Liver (tissue), 9 donors: ENCODE data around the gene TSSK2. TPM values are rescaled to one million over a fixed set of nuclear protein-coding genes. Genes with fewer than 3 reads are reported as not detected.
A peak's percentile ranks its signal among the peaks of the same experiment; 100 is the strongest.

ENCODE experiments used
- DNase-seq: peaks from one replicate; pipeline ENCODE4 v3.0.0-alpha.2; 2017; ENCODE audit warnings: low spot score
- H3K27ac ChIP-seq, 2 donors: one replicate each; pipeline ENCODE4 v1.7.0; 2013; ENCODE audit warnings: inconsistent platforms in 2 of 2, low read length in 2 of 2, control low read depth in 1 of 2, low read depth in 1 of 2, mild to moderate bottlenecking in 1 of 2
- H3K27me3 ChIP-seq, 4 donors: one replicate each; pipeline versions ENCODE4 v1.6.1 to v1.7.0; 2013; ENCODE audit warnings: low read length in 3 of 4, inconsistent platforms in 1 of 4, mild to moderate bottlenecking in 1 of 4, moderate library complexity in 1 of 4; ENCODE audit not compliant: control insufficient read depth in 4 of 4, insufficient read depth in 4 of 4
- H3K36me3 ChIP-seq, 4 donors: one replicate each; pipeline versions ENCODE4 v1.6.1 to v1.7.0; 2013; ENCODE audit warnings: low read length in 3 of 4, mild to moderate bottlenecking in 3 of 4, low read depth in 1 of 4, moderate library complexity in 1 of 4; ENCODE audit not compliant: control insufficient read depth in 4 of 4, insufficient read depth in 3 of 4
- H3K4me1 ChIP-seq, 4 donors: one replicate each; pipeline versions ENCODE4 v1.6.1 to v1.7.0; 2013; ENCODE audit warnings: low read length in 3 of 4, mild to moderate bottlenecking in 3 of 4, moderate library complexity in 1 of 4; ENCODE audit not compliant: control insufficient read depth in 4 of 4, insufficient read depth in 4 of 4
- H3K4me3 ChIP-seq, 3 donors: one replicate each; pipeline versions ENCODE4 v1.6.1 to v1.7.0; 2013; ENCODE audit warnings: low read length in 3 of 3, control low read depth in 1 of 3, low read depth in 1 of 3, mild to moderate bottlenecking in 1 of 3
- H3K9ac ChIP-seq, 2 donors: one replicate each; pipeline ENCODE4 v1.7.0; 2013; ENCODE audit warnings: low read length in 2 of 2, mild to moderate bottlenecking in 2 of 2, moderate library complexity in 2 of 2, control low read depth in 1 of 2, low read depth in 1 of 2
- H3K9me3 ChIP-seq, 4 donors: one replicate each; pipeline versions ENCODE4 v1.6.1 to v1.7.0; 2013; ENCODE audit warnings: low read length in 3 of 4; ENCODE audit not compliant: control insufficient read depth in 4 of 4
- ATF3 ChIP-seq: IDR thresholded peaks from 2 replicates; pipeline ENCODE4 v1.6.1; 2016; ENCODE audit warnings: antibody characterized with exemption
- CTCF ChIP-seq: fragments of 150-350 bp; IDR thresholded peaks from 2 replicates; pipeline ENCODE4 v1.5.1; 2017; ENCODE audit warnings: improper control_type of control experiment, low read depth, low read length; ENCODE audit not compliant: missing input control
- EGR1 ChIP-seq, 2 donors: IDR thresholded peaks; 2 replicates each; pipeline ENCODE4 v1.6.1; 2016 to 2018; ENCODE audit warnings: antibody characterized with exemption in 2 of 2, low read depth in 2 of 2
- FOXA1 ChIP-seq: IDR thresholded peaks from 2 replicates; pipeline ENCODE4 v1.6.1; 2016; ENCODE audit warnings: antibody characterized with exemption
- FOXA2 ChIP-seq: IDR thresholded peaks from 2 replicates; pipeline ENCODE4 v1.6.1; 2016; ENCODE audit warnings: antibody characterized with exemption
- GABPA ChIP-seq, 2 donors: IDR thresholded peaks in 1 of 2; conservative IDR thresholded peaks in 1 of 2; 2 replicates each; pipeline ENCODE4 v1.6.1; 2016; ENCODE audit warnings: antibody characterized with exemption in 2 of 2, mild to moderate bottlenecking in 1 of 2, moderate library complexity in 1 of 2
- HNF4A ChIP-seq, 2 donors: conservative IDR thresholded peaks; 2 replicates each; pipeline ENCODE4 v1.6.1; 2016; ENCODE audit warnings: antibody characterized with exemption in 2 of 2, mild to moderate bottlenecking in 2 of 2
- HNF4G ChIP-seq: IDR thresholded peaks from 2 replicates; pipeline ENCODE4 v1.6.1; 2016; ENCODE audit warnings: antibody characterized with exemption
- JUND ChIP-seq, 2 donors: IDR thresholded peaks; 2 replicates each; pipeline ENCODE4 v1.6.1; 2016; ENCODE audit warnings: antibody characterized with exemption in 2 of 2
- MAX ChIP-seq: IDR thresholded peaks from 2 replicates; pipeline ENCODE4 v1.6.1; 2016; ENCODE audit warnings: antibody characterized with exemption
- NR2F2 ChIP-seq: IDR thresholded peaks from 2 replicates; pipeline ENCODE4 v1.6.1; 2016; ENCODE audit warnings: antibody characterized with exemption
- RAD21 ChIP-seq, 2 donors: IDR thresholded peaks; 2 replicates each; pipeline ENCODE4 v1.6.1; 2016; ENCODE audit warnings: antibody characterized with exemption in 2 of 2, mild to moderate bottlenecking in 2 of 2
- REST ChIP-seq: IDR thresholded peaks from 2 replicates; pipeline ENCODE4 v1.6.1; 2016; ENCODE audit warnings: antibody characterized with exemption, mild to moderate bottlenecking
- RXRA ChIP-seq, 2 donors: IDR thresholded peaks; 2 replicates each; pipeline ENCODE4 v1.6.1; 2017 to 2018; ENCODE audit warnings: antibody characterized with exemption in 2 of 2, mild to moderate bottlenecking in 1 of 2
- SP1 ChIP-seq: IDR thresholded peaks from 2 replicates; pipeline ENCODE4 v1.6.1; 2018; ENCODE audit warnings: antibody characterized with exemption, mild to moderate bottlenecking
- YY1 ChIP-seq: IDR thresholded peaks from 2 replicates; pipeline ENCODE4 v1.6.1; 2016; ENCODE audit warnings: antibody characterized with exemption, mild to moderate bottlenecking
- ZBTB33 ChIP-seq: IDR thresholded peaks from 2 replicates; pipeline ENCODE4 v1.6.1; 2016; ENCODE audit warnings: antibody characterized with exemption
- WGBS: extraction: QIAGEN DNeasy Blood & Tissue Kit; methylation state at CpG from one replicate; pipeline ENCODE4 v1.1.7; 2013; 5-methylcytosine and 5-hydroxymethylcytosine counted together
- polyA plus RNA-seq, 2 donors: library from polyadenylated mRNA; stranded (reverse) in 1 of 2; unstranded in 1 of 2; fragments of 200-250 nt in 1 of 2; fragments of >200 nt in 1 of 2; fragmentation: Nextera tagmentation in 1 of 2; extraction: Ambion mirVana in 1 of 2; gene quantifications; one replicate each; pipeline versions ENCODE4 v1.2.1 to v1.2.3, GENCODE V29; 2013 to 2015
- total RNA-seq, 2 donors: library from RNA; depleted of rRNA; stranded (reverse); fragments of >200 nt; gene quantifications; one replicate each; pipeline ENCODE4 v1.2.3, GENCODE V29; 2014
- donor health status: healthy.
- donor health status: healthy.
- donor health status: healthy.
- donor health status: healthy.
- donor health status: healthy.

The TSSK2 gene
- total and polyA plus RNA-seq, 4 donors: 0.08 TPM; not detected in 3

DNA sequence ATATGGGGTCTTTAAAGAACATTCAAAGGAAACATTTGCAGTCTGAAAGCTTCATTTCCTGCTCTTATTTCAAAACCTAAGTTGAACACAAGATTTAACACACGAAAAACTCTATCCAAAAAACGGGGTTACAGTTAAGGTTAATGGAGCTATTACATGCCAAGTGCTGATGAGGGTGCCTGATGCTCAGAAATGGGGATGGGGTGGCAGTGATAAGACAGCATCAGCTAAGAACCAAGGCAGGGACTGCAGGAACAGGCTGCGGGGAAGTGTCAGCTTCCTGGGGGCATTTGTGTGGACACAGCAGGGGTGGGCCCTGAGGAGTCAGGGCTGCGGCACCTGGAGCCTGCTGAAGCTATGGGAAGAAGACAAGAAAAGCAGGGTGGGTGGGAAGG, 21.0 kb upstream of the TSSK2 start:
- 66% methylated on average over 4 of the region's 4 CpGs for WGBS
- Histone ChIP-seq H3K9me3 (no peaks in the 10 kb centered on the region), H3K4me1 (peaks cover 10 to 29% (median 23%) of the 10 kb centered on the region in 4 donors), H3K4me3 (no peak overlapping the region), H3K27me3 (no peaks in the 10 kb centered on the region), H3K27ac (peak overlapping the region; percentile 79 to 80), H3K36me3 (peaks cover 0 to 2% (median 0%) of the 10 kb centered on the region in 4 donors), H3K9ac (no peak overlapping the region)
- DNase-seq: no peak
- no peak for TF ChIP-seq FOXA2
- no peak for TF ChIP-seq REST
- TF ChIP-seq RXRA (IDR thresholded peaks at IDR 0.05): no peak
- no peak for TF ChIP-seq CTCF
- TF ChIP-seq JUND (IDR thresholded peaks at IDR 0.05): no peak
- no peak for TF ChIP-seq RAD21 (IDR thresholded peaks at IDR 0.05)
- no peak for TF ChIP-seq NR2F2
- TF ChIP-seq HNF4G: no peak
- no peak for TF ChIP-seq FOXA1
- no peak for TF ChIP-seq EGR1 (IDR thresholded peaks at IDR 0.05; ENCODE audit: low read depth in 2 of 2)
- TF ChIP-seq HNF4A (conservative IDR thresholded peaks at IDR 0.05): no peak
- TF ChIP-seq MAX: no peak
- no peak for TF ChIP-seq ZBTB33
- TF ChIP-seq ATF3: no peak
- no peak for TF ChIP-seq SP1
- no peak for TF ChIP-seq GABPA (IDR thresholded peaks at IDR 0.05 in 1 of 2, conservative IDR thresholded peaks at IDR 0.05 in 1 of 2)
- TF ChIP-seq YY1: no peak

DNA sequence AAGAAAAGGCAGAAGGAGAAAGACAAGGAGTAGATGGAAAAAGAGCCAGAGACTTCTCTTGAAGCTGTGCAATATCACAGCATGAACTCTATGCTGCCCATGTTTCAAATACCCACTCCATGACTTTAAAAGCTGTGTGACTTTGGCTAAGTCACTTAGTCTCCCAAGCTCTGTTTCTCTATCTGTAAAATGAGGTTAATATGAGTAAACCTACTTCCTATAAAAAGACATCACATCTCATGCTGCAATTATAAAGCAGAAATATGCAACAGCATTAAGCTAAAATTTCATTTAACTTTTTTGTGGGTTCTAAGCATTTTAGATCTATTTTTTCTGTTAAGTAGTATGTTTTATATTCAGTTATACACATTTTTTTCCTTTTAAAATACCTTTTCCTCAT, 20.5 kb upstream of the TSSK2 start:
- peak overlapping the region in 1 of 2 donors; percentile 21 for H3K27ac ChIP-seq
- DNase-seq: no peak
- H3K9me3 ChIP-seq: no peaks in the 10 kb centered on the region
- peaks cover 12 to 31% (median 26%) of the 10 kb centered on the region in 4 donors for H3K4me1 ChIP-seq
- no peak overlapping the region for H3K9ac ChIP-seq
- peaks cover 0 to 2% (median 0%) of the 10 kb centered on the region in 4 donors for H3K36me3 ChIP-seq
- H3K27me3 ChIP-seq: no peaks in the 10 kb centered on the region
- no peak overlapping the region for H3K4me3 ChIP-seq
- TF ChIP-seq CTCF (no peak), RXRA (IDR thresholded peaks at IDR 0.05) (no peak), REST (no peak), ZBTB33 (no peak)
